H4 (cell line): ENCODE results near the gene GABRG2. TPM values are rescaled to one million over a fixed set of nuclear protein-coding genes. Genes with fewer than 3 reads are reported as not detected.
"Not testable (repeated sequence)": the region's sequence is repeated elsewhere in the genome, so short reads cannot be mapped to it uniquely, and the experiment has no call there.

Source experiments
- DNase-seq: peaks from one replicate; pipeline ENCODE4 v3.0.0-alpha.2; 2015; ENCODE audit warnings: low spot score
- total RNA-seq: library from RNA; depleted of rRNA; stranded (reverse); fragments of >200 nt; shearing (Covaris generic); gene quantifications from 2 replicates; pipeline ENCODE4 v1.2.3, GENCODE V29; 2014; rRNA removed

The GABRG2 gene
- total RNA-seq, result 1.8 and 3.9 TPM in 2 replicates

GRCh38 chr5:162067655-162068411 is at the start of gene GABRG2:
GABRG2 (plus strand) TSS chr5:162067773; CDS start chr5:162068000, 227 bp downstream.
- DNase-seq, result no peak

DNA sequence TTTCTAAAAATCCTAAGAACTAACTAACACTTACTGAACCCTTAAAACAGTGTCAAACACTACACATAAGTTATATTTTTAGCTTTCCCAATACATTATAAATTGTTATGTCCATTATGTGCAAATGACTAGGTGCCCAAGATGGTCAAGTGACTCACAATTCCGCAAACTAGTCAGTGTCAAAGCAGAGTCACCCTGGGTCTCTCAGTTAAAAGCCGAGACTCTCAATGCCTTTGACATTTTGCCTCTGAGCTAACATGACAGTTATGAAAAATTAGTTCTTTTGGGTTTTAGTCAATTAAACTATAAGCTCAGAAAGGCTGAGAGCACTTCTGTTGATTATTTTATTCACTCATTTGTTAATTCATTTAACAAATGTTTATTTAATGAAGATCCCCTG is 42.3 kb upstream of the GABRG2 start:
- no peak for DNase-seq

DNA sequence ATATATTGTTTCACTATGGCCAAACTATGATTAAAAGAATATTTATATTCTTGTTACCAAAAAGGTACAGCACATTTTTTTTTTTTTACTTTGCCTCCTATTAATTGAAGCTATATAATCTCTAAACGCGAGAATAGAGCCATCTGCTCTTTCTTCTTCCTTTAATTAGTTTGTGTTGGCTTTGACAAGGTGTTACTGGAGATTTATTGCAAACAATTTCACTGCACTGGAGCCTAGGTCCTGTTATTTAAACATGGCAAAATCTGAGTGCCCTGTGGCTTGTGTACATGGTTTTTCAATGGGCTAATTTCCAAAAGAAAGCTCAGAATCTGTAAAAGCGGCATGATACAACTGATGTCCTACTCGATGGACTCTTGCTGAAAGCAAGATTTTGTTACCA is 40.8 kb upstream of the GABRG2 start:
- no peak for DNase-seq

DNA sequence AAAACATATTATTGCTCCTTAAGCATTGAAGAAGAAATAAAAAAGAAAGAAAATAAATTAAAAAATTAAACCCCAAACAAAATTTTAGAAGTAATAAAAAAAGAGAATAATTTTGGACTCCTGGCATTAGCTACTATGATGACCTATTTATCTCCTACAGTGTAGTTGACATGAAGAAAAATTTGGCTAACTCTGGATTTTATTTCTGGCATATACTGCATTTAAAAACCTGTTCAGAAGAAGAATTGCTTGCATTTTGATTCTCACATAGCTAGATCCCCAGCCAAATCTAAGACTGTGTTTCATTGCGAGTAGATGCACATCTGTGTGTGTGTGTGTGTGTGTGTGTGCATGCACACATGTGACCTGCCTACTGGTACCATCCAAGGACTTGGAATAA is 30.1 kb upstream of the GABRG2 start:
- no peak for DNase-seq

DNA sequence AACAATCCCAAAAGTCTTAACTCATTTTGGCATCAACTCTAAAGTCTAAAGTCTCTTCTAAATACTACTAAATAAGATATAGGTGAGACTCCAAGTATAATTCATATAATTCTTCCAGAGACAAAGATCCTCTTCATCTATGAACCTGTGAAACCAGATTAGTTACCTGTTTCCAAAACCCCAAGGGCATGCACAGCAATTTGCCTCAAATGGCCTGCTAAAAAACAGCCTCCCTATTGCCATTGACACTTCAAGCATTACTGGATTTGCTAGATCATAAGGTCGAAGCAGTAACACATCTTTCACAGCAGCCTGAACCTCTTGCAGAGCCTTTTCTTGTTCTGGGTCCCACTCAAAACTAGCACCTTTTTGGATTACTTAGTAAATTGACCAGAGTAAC is 20.3 kb upstream of the GABRG2 start:
- DNase-seq, result no peak

DNA sequence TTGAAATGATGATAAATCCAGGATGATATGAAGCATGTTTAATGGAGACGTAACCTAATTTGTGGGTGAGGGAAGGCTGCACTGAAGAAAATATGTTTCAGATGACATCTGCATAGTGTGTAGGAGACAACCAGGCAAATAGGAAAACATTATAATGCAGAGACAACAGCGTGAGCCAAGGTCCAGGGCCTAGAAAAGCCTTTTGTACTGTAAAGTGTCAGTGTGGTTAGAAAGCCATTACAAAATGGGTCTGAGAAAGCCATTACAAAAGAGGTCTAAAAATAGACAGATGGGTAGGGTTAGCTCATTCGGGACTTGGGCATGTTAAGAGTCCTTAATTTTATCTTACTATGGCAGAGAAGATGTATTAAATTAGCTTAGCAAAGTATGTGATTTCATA is 14.9 kb upstream of the GABRG2 start:
- DNase-seq, result no peak

GRCh38 chr5:162055095-162055494 is 12.5 kb upstream of the GABRG2 start:
- DNase-seq, result not testable (repeated sequence)

DNA sequence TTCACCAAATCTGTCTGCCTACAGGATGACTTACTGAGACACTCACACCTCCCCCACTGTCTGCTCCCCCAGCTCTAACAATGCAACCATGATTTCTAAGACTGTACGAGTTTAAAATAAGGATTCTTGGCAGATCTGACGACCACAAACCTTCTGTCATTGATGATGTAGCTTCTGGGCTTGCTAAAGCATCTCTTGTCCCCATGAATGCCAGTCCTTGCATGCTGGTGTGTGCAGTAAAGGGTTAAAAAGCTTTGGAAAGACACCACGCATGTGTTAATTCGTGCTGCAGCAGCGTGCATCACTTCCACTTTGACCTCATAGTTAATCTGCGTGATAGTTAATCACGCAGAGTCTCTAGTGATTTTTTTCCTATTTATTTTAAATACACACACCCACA is 411 bp upstream of the GABRG2 start:
- DNase-seq, result no peak

DNA sequence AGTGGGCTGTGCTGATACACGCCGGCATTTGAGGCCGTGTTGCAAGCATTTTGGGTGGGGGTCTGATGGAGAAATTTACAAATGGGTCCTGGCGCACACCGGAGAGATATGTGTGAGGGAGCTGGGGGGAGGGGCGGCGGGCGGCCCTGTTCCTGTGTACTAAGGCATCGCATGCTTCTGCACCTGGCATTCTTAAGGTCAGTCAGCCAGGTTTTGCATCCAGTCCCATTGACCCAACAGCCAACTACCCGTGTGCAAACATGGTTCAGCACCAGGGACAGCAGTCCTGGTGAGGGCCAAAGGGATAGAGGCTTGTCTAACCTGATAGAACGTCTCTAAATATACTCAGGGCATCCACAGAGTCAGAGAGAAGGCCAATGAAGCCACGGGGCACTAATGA is 839 bp downstream of the GABRG2 start:
- peak; percentile 29 for DNase-seq

DNA sequence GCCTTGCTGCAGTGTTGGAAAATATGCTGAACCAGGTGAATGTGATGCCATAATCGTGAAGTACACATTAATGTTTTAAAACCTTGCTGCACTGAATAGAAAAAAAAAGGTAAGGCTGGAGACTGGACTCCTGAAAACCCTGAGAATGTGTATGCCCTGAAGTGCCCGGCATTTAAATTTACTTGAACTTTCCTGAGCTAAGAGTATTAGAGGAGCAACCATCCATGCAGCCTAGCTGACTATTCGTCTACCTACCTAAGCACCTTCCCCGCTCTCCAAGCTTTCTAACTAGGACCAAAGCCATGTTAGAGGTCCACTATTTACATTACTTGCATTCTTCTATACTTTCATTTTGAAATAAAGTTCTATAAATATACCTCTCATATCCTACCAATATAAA is 1.4 kb downstream of the GABRG2 start:
- DNase-seq, result no peak

GRCh38 chr5:162078805-162079204 is 11.2 kb downstream of the GABRG2 start:
- DNase-seq, result no peak

DNA sequence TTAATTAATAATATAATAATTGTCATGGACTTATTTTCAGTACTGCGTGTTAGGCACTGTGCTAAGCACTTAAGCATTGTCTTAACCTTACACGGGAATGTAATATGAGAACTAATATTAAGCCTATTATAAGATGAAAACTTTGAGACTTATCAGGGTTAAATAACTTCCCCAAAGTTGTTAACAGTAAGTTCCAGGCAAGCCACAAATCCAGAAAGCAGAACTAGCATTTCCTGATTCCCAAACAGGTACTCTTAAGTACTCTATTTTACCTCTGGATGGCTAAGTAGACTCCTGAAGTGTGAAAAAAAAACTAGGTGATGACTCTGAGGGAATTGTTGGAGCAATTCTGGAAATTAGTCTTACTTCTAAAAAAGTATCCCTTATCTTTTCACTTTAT is 23.8 kb downstream of the GABRG2 start:
- no peak for DNase-seq

- DNase-seq, result peak; percentile 29
These were observed 28.9 kb downstream of the GABRG2 start for GRCh38 chr5:162096448-162096847.

DNA sequence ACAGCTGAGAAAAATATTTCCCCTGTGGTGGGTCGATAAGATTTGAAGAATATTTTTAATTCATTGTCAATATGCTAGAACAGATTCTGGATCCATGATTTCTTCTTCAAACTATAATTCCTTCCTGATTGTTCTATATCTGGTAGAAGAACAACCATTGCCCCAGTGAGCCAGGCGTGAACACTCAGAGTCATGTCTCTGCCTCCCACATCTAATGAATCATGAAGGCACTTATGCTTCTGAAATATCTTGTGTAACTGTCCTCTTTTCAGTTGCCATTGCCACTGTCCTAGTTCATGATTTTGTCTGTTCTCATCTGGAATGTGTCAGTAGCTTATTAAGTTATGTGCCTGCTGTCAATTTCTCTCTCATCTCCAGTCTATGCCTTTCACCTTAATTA is 40.0 kb downstream of the GABRG2 start:
- no peak for DNase-seq

DNA sequence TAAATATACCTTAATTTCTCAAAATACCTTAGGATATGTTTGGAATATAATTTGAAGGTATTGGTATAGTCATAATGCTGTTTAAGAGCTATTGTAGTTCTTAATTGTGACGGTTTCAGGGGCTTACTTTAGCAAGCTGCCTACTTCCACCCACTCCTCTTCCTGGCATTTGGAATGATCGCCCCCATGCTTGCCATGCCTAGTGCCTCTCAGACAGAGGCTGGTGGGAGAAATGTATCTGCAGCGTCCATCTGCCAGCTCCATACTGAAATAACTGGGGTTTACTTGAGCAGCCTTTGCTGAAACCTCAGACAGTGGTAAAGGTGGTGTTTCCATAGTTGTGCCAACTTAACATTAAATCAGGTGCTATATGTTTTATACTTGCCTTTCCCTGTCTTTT is 52.2 kb downstream of the GABRG2 start:
- no peak for DNase-seq

DNA sequence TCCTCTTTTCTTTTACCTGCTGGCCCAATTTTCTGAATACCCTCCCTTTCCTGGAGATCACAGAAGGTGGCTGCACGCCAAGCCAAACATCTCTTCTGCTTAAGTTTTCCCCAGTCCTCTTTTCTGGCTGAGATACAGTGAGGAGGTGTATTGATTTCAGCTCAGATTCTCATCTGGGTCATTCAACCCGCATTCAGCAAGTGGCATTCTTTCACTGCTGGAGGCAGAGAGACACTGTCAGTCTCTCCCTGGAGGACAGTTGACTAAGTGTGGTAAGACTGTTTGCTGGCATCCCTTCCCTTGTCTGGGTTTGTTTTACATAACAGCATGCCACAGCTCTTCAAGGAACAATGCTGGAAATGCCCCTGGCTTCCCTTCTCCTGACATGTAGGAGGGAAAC is 60.5 kb downstream of the GABRG2 start:
- no peak for DNase-seq

- DNase-seq, result no peak
These were observed 64.8 kb downstream of the GABRG2 start for GRCh38 chr5:162132348-162132747.

DNA sequence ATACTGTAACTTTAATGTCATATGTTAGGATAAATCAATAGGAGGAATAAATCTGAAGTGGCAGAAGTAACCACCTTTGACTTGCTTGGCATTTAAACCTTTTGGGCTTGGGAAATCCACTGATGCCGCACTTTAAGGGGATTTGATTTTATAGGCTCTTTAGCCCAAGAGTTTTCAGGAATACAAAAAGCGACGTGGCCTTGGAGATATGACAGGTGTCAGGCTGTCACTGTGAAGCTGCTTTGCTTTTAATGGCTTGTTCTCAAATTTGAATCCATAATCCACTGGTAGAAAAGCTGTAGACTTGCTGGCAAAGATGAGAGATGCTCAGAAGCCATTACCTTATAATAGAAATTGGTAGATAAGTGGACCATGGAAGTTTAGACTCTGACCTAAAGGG is 71.6 kb downstream of the GABRG2 start:
- DNase-seq, result no peak

DNA sequence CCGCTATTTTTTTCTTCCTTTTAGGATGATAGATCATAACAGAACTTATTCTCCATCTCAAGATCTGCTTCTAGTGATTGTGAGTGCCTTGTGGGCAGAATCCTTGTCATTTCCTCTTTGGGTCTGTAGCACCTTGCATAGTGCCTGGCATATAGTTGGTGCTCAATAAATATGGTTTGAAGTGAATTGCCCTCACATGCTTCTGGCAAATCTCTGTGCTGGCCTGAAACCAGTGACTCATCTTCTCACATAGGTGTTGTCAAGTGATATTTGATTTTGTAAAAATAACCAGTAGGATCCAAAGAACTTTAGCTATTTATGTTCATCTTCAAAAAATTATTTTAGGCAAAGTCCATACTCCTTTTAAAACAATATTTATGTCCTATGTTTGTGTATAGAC is 86.7 kb downstream of the GABRG2 start:
- no peak for DNase-seq

DNA sequence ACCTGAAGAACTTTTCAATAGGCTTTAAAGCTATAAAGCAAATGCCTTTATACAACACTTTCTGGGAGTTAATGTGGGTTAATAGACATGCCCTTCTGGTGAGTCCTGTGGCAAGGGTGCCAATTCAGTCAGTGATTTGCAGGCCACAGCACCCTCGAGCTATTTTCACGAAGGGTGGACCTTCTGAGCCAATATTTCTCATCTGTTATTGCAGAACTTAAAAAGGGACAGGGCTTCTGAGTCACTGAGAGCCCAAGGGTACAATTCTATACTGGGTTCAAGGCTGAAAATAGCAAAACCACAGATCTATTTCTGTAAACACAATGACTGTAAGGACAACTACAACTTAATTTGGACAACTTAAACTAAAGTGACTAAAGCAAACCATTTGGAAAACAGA is 92.8 kb downstream of the GABRG2 start:
- no peak for DNase-seq

- no peak for DNase-seq
These were observed 96.1 kb downstream of the GABRG2 start for GRCh38 chr5:162163663-162164062.

DNA sequence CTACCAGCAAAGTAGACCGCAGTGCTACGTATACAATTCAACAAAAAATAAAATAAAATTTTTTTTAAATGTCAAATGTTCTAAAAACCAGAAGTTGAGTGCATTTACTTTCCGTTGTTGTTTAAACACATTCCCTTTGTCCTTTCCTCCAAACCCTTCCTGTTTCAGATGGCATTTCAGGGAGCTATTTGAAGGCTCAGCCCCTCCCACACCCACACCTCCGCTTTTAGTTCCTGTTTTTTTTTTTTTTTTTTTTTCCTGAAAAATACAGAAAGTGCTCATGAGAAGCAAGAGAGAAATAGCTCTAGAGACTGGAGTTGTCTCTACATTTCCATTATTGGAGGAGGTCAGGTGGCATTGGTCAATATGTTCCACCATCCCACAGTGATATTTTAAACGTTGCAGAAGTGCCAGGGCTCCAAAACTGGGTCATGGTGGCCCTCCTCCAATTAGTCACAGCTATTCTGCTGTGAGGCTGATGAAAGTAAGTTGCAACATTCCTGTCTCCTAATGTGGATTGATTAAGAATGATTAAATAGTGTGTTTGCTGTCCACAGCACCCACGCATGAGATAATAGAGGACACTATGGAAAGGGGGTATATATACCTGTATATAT is 106.9 kb downstream of the GABRG2 start:
- DNase-seq, result no peak

DNA sequence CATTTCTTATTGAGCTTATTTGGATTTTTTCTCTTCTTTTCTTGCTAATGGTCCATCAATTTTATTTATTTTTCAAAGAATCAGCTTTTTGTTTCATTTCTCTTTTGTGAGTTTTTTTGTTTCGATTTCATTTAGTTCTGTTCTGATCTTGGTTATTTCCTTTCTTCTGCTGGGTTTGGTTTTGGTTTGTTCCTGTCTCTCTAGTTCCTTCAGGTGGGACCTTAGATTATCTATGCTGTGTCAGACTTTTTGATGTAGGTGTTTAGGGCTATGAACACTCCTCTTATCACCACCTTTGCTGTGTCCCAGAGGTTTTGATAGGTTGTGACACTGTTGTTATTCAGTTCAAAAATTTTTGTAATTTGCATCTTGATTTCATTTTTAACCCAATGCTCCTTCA is 119.8 kb downstream of the GABRG2 start:
- no peak for DNase-seq

GRCh38 chr5:162189719-162190118 is 122.1 kb downstream of the GABRG2 start:
- no peak for DNase-seq
